GM23248 (cell line): ENCODE measurements around the gene MINDY4B.
"Not testable (repeated sequence)": the region's sequence is repeated elsewhere in the genome, so short reads cannot be mapped to it uniquely, and the experiment has no call there.

Source experiments
- EZH2 ChIP-seq: fragments of 200-600 bp; sonication (generic); IDR thresholded peaks from 2 replicates; pipeline ENCODE4 v1.6.1; 2018; ENCODE audit warnings: antibody characterized with exemption, mild to moderate bottlenecking; ENCODE audit not compliant: insufficient read depth, poor library complexity, severe bottlenecking
- EZH2phosphoT487 ChIP-seq: fragments of 200-600 bp; sonication (generic); IDR thresholded peaks from 2 replicates; pipeline ENCODE4 v1.6.1; 2018; ENCODE audit warnings: antibody characterized with exemption, moderate library complexity, mild to moderate bottlenecking, low read depth; ENCODE audit not compliant: insufficient read depth

DNA sequence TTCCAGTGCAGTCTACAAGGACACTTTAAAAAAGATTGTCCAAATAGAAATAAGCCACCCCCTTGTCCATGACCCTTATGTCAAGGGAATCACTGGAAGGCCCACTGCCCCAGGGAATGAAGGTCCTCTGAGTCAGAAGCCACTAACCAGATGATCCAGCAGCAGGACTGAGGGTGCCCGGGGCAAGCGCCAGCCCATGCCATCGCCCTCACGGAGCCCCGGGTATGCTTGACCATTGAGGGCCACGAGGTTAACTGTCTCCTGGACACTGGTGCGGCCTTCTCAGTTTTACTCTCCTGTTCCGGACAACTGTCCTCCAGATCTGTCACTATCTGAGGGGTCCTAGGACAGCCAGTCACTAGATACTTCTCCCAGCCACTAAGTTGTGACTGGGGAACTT, 47.3 kb downstream of the MINDY4B start:
- not testable (repeated sequence) for TF ChIP-seq EZH2, EZH2phosphoT487
